Cardiac muscle cell (in vitro differentiated cells and primary cell): ENCODE results near the gene SEC16A. TPM values are rescaled to one million over a fixed set of nuclear protein-coding genes. Genes with fewer than 3 reads are reported as not detected.

Experiments used
- DNase-seq, 2 donors: peaks; one replicate each; pipeline versions ENCODE4 v3.0.0 to v3.0.0-alpha.2; 2010 to 2017; ENCODE audit warnings: low read depth in 1 of 2, low spot score in 1 of 2
- H3K27ac ChIP-seq: fragments of 200-600 bp; sonication (generic); 2 replicates; pipeline ENCODE4 v1.5.1; 2016
- H3K27me3 ChIP-seq: fragments of 200-600 bp; sonication (generic); 2 replicates; pipeline ENCODE4 v1.6.0; 2016; ENCODE audit warnings: control low read depth
- H3K36me3 ChIP-seq: fragments of 200-600 bp; sonication (generic); 2 replicates; pipeline ENCODE4 v1.5.1; 2016; ENCODE audit warnings: control low read depth
- H3K4me1 ChIP-seq: fragments of 200-600 bp; sonication (generic); 2 replicates; pipeline ENCODE4 v1.8.1; 2017; ENCODE audit warnings: low read depth, mild to moderate bottlenecking, mixed run types
- H3K4me3 ChIP-seq: fragments of 200-600 bp; sonication (generic); 2 replicates; pipeline ENCODE4 v1.5.1; 2016; ENCODE audit warnings: mild to moderate bottlenecking
- H3K9me3 ChIP-seq: fragments of 200-600 bp; sonication (generic); 2 replicates; pipeline ENCODE4 v1.5.1; 2017; ENCODE audit warnings: low read depth, mild to moderate bottlenecking, control low read depth
- CTCF ChIP-seq: IDR thresholded peaks from 2 replicates; pipeline ENCODE4 v1.5.1; 2012; ENCODE audit warnings: low read depth, mild to moderate bottlenecking, low read length
- polyA plus RNA-seq: library from polyadenylated mRNA; unstranded; fragments of >200 nt; fragmentation: Nextera tagmentation; extraction: Ambion mirVana; gene quantifications from 2 replicates; pipeline ENCODE4 v1.2.1, GENCODE V29; 2016
- total RNA-seq: library from RNA; depleted of rRNA; stranded (reverse); fragments of >200 nt; gene quantifications from 2 replicates; pipeline ENCODE4 v1.2.3, GENCODE V29; 2016

The SEC16A gene
- total and polyA plus RNA-seq, 2 experiments from 2014 or later = 32.3 to 39.5 TPM

GRCh38 chr9:136418182-136419091, 64.4 kb downstream of the SEC16A start:
- Histone ChIP-seq H3K36me3 (peaks cover 58% of the 10 kb centered on the region), H3K27me3 (no peaks in the 10 kb centered on the region), H3K27ac (no peak overlapping the region), H3K4me3 (no peak overlapping the region), H3K9me3 (no peaks in the 10 kb centered on the region), H3K4me1 (no peaks in the 10 kb centered on the region)
- TF ChIP-seq CTCF = no peak
- no peak for DNase-seq

- Histone ChIP-seq H3K4me1 (peaks cover under 1% of the 10 kb centered on the region), H3K9me3 (no peaks in the 10 kb centered on the region), H3K27ac (no peak overlapping the region), H3K4me3 (no peak overlapping the region), H3K27me3 (no peaks in the 10 kb centered on the region), H3K36me3 (peaks cover 57% of the 10 kb centered on the region)
- DNase-seq = no peak
- TF ChIP-seq CTCF = no peak
Measured at GRCh38 chr9:136416914-136417313, 65.9 kb downstream of the SEC16A start.

GRCh38 chr9:136416427-136416826, 66.4 kb downstream of the SEC16A start:
- H3K4me3 ChIP-seq = no peak overlapping the region
- H3K27me3 ChIP-seq = no peaks in the 10 kb centered on the region
- peaks cover 6% of the 10 kb centered on the region for H3K4me1 ChIP-seq
- peaks cover 54% of the 10 kb centered on the region for H3K36me3 ChIP-seq
- H3K27ac ChIP-seq = no peak overlapping the region
- H3K9me3 ChIP-seq = no peaks in the 10 kb centered on the region
- DNase-seq = no peak
- TF ChIP-seq CTCF = no peak

- peak in 1 of 2 donors; percentile 49 for DNase-seq
- H3K4me1 ChIP-seq = peaks cover 12% of the 10 kb centered on the region
- no peak overlapping the region for H3K4me3 ChIP-seq
- H3K27me3 ChIP-seq = no peaks in the 10 kb centered on the region
- no peak overlapping the region for H3K27ac ChIP-seq
- no peaks in the 10 kb centered on the region for H3K9me3 ChIP-seq
- peaks cover 35% of the 10 kb centered on the region for H3K36me3 ChIP-seq
- TF ChIP-seq CTCF = no peak
Measured at GRCh38 chr9:136412962-136413361, 69.9 kb downstream of the SEC16A start.

- Histone ChIP-seq H3K27ac (peak overlapping the region; percentile 99), H3K36me3 (peaks cover 28% of the 10 kb centered on the region)
- TF ChIP-seq CTCF = no peak
Measured at GRCh38 chr9:136411378-136411777, 71.5 kb downstream of the SEC16A start.

More at GRCh38 chr9:136411378-136411777, 71.5 kb downstream of the SEC16A start:
- H3K4me1 ChIP-seq = peaks cover 12% of the 10 kb centered on the region
- DNase-seq = no peak
- no peaks in the 10 kb centered on the region for H3K9me3 ChIP-seq
- H3K4me3 ChIP-seq = peak overlapping the region; percentile 99
- H3K27me3 ChIP-seq = no peaks in the 10 kb centered on the region
